ENCODE results near the gene PRM3.

PRM3 gene

GRCh38 chr16:11224894-11225676 lies 48.3 kb downstream of the PRM3 start:
- H3K27ac ChIP-seq, result no peak overlapping the region
- no peak overlapping the region for H2AFZ ChIP-seq
- H3K4me3 ChIP-seq (ENCODE audit: low read depth, low read length), result no peak overlapping the region

GRCh38 chr16:11224096-11224893 lies 49.1 kb downstream of the PRM3 start:
- TF ChIP-seq CTCF (IDR thresholded peaks at IDR 0.05), result no peak
- Histone ChIP-seq H3K4me3 (ENCODE audit: low read depth, low read length) (no peak overlapping the region), H3K79me2 (no peaks in the 10 kb centered on the region), H3K27me3 (ENCODE audit: control insufficient read depth, insufficient read depth, low read length) (no peaks in the 10 kb centered on the region), H2AFZ (no peak overlapping the region), H3K9ac (no peak overlapping the region), H3K4me2 (ENCODE audit: low read length) (no peak overlapping the region), H3K4me1 (no peaks in the 10 kb centered on the region), H3K27ac (no peak overlapping the region), H3K36me3 (ENCODE audit: control insufficient read depth, insufficient read depth, low read length) (no peaks in the 10 kb centered on the region), H3K9me3 (ENCODE audit: control insufficient read depth, low read length) (no peaks in the 10 kb centered on the region)

More at GRCh38 chr16:11224894-11225676, 48.3 kb downstream of the PRM3 start:
- H3K27me3 ChIP-seq (ENCODE audit: control insufficient read depth, insufficient read depth, low read length), result no peaks in the 10 kb centered on the region
- H3K4me2 ChIP-seq (ENCODE audit: low read length), result no peak overlapping the region
- H3K79me2 ChIP-seq, result no peaks in the 10 kb centered on the region
- H3K9ac ChIP-seq, result no peak overlapping the region
- no peaks in the 10 kb centered on the region for H3K9me3 ChIP-seq (ENCODE audit: control insufficient read depth, low read length)
- no peaks in the 10 kb centered on the region for H3K36me3 ChIP-seq (ENCODE audit: control insufficient read depth, insufficient read depth, low read length)
- no peaks in the 10 kb centered on the region for H3K4me1 ChIP-seq
- no peak for TF ChIP-seq CTCF (IDR thresholded peaks at IDR 0.05)

Data from parathyroid adenoma (tissue), 2 donors.